Gastrocnemius medialis (tissue), 4 donors: ENCODE results near the gene TNNT2.

Experiments used
- CTCF ChIP-seq, 5 experiments: fragments of 450-650 bp in 3 of 5; fragments of 200-600 bp in 2 of 5; sonication (generic) in 2 of 5; IDR thresholded peaks in 4 of 5; conservative IDR thresholded peaks in 1 of 5; 1 replicate in 4 of 5; 2 replicates in 1 of 5; pipeline ENCODE4 v1.5.1; 2016 to 2019; ENCODE audit warnings: antibody characterized with exemption in 5 of 5, mild to moderate bottlenecking in 3 of 5, moderate library complexity in 3 of 5
- POLR2A ChIP-seq, 2 donors: fragments of 450-650 bp; IDR thresholded peaks; one replicate each; pipeline ENCODE4 v1.6.1; 2017; ENCODE audit warnings: antibody characterized with exemption in 2 of 2, mild to moderate bottlenecking in 2 of 2, moderate library complexity in 2 of 2

- TF ChIP-seq CTCF (IDR thresholded peaks at IDR 0.05 in 4 of 5, conservative IDR thresholded peaks at IDR 0.05 in 1 of 5), result no peak
- no peak for TF ChIP-seq POLR2A (IDR thresholded peaks at IDR 0.05)
These were observed 24.2 kb upstream of the TNNT2 start for GRCh38 chr1:201401700-201402099.
